Mesendoderm (in vitro differentiated cells): Measurements from ENCODE around the gene CDKN2AIPNL.

Source experiments
- DNase-seq: peaks from one replicate; pipeline ENCODE4 v3.0.0; 2013
- H2AK5ac ChIP-seq: 2 replicates; pipeline ENCODE4 v1.6.1; 2013; ENCODE audit warnings: low read length, inconsistent platforms
- H2BK120ac ChIP-seq: 2 replicates; pipeline ENCODE4 v1.6.1; 2013; ENCODE audit warnings: low read depth, mild to moderate bottlenecking, low read length, moderate library complexity, mixed read lengths
- H2BK15ac ChIP-seq: replicated peaks from 2 replicates; pipeline ENCODE4 v1.6.1; 2013; ENCODE audit warnings: low read depth, mild to moderate bottlenecking, moderate library complexity
- H2BK5ac ChIP-seq: 2 replicates; pipeline ENCODE4 v1.6.1; 2013; ENCODE audit warnings: low read length, inconsistent platforms
- H3K18ac ChIP-seq: 2 replicates; pipeline ENCODE4 v1.6.1; 2013; ENCODE audit warnings: mild to moderate bottlenecking, low read length, mixed read lengths
- H3K23ac ChIP-seq: one replicate; pipeline ENCODE4 v1.6.1; 2013; ENCODE audit warnings: low read length
- H3K27ac ChIP-seq: 2 replicates; pipeline ENCODE4 v1.5.1; 2013; ENCODE audit warnings: low read depth, mild to moderate bottlenecking, inconsistent platforms, low read length, moderate library complexity
- H3K27me3 ChIP-seq: 2 replicates; pipeline ENCODE4 v1.6.1; 2013; ENCODE audit warnings: low read length, control low read depth, mild to moderate bottlenecking, inconsistent platforms; ENCODE audit not compliant: insufficient read depth, poor library complexity
- H3K36me3 ChIP-seq: 2 replicates; pipeline ENCODE4 v1.6.1; 2013; ENCODE audit warnings: low read length, inconsistent platforms; ENCODE audit not compliant: control insufficient read depth, insufficient read depth
- H3K4ac ChIP-seq: one replicate; pipeline ENCODE4 v1.6.1; 2013; ENCODE audit warnings: low read depth, mild to moderate bottlenecking, low read length, moderate library complexity
- H3K4me1 ChIP-seq: 2 replicates; pipeline ENCODE4 v1.6.1; 2013; ENCODE audit warnings: low read depth, low read length, inconsistent platforms; ENCODE audit not compliant: control insufficient read depth
- H3K4me2 ChIP-seq: 2 replicates; pipeline ENCODE4 v1.6.1; 2013; ENCODE audit warnings: low read length
- H3K4me3 ChIP-seq: 2 replicates; pipeline ENCODE4 v1.5.1; 2013; ENCODE audit warnings: mild to moderate bottlenecking, low read length
- H3K56ac ChIP-seq: one replicate; pipeline ENCODE4 v1.6.1; 2013; ENCODE audit warnings: low read length
- H3K79me1 ChIP-seq: 2 replicates; pipeline ENCODE4 v1.6.1; 2013; ENCODE audit warnings: low read length, inconsistent platforms
- H3K79me2 ChIP-seq: 2 replicates; pipeline ENCODE4 v1.6.1; 2013; ENCODE audit warnings: mild to moderate bottlenecking, low read length; ENCODE audit not compliant: control insufficient read depth, insufficient read depth
- H3K9ac ChIP-seq: 2 replicates; pipeline ENCODE4 v1.6.1; 2013; ENCODE audit warnings: low read length, inconsistent platforms
- H4K5ac ChIP-seq: one replicate; pipeline ENCODE4 v1.6.1; 2013; ENCODE audit warnings: low read length
- H4K8ac ChIP-seq: one replicate; pipeline ENCODE4 v1.6.1; 2013; ENCODE audit warnings: low read depth, mild to moderate bottlenecking, control low read depth, low read length, moderate library complexity
- WGBS: extraction: QIAGEN DNeasy Blood & Tissue Kit; methylation state at CpG from one replicate; pipeline ENCODE4 v1.1.7; 2013; ENCODE audit warnings: low lambda C conversion rate, missing lambda C conversion rate; ENCODE audit not compliant: insufficient coverage; ENCODE audit errors: extremely low coverage; 5-methylcytosine and 5-hydroxymethylcytosine counted together

The CDKN2AIPNL gene

DNA sequence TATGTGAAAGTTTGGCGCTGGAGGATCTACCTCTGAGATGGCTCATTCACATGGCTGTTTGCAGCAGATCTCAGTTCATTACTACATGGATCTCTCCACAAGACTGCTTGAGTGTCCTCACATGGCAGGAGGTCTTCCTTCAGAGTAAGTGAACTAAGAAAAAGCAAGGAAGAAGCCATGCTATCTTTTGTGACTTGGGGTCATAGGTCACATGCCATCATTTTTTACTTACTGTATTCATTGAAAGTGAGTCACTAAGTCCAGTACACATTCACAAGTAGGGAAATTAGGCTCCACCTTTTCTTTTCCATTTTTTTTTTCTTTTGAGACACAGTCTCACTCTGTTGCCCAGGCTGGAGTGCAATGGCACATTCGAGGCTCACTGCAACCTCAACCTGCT is 8.7 kb upstream of the CDKN2AIPNL start:
- Histone ChIP-seq H4K5ac (no peak overlapping the region), H2BK120ac (no peak overlapping the region), H3K56ac (no peak overlapping the region), H3K9ac (no peak overlapping the region), H3K27ac (no peak overlapping the region), H2AK5ac (no peak overlapping the region), H3K4me3 (no peak overlapping the region), H3K4ac (no peak overlapping the region), H2BK15ac (no peak overlapping the region), H3K18ac (no peak overlapping the region), H2BK5ac (no peak overlapping the region), H3K4me1 (no peaks in the 10 kb centered on the region), H3K23ac (no peak overlapping the region), H3K79me2 (no peaks in the 10 kb centered on the region), H3K79me1 (no peaks in the 10 kb centered on the region), H3K36me3 (no peaks in the 10 kb centered on the region), H4K8ac (no peak overlapping the region), H3K27me3 (no peaks in the 10 kb centered on the region), H3K4me2 (no peak overlapping the region)
- WGBS: no CpG with 5 or more reads among the region's 2 CpGs
- no peak for DNase-seq

- no CpG with 5 or more reads among the region's 3 CpGs for WGBS
- Histone ChIP-seq H3K4ac (no peak overlapping the region), H3K4me2 (no peak overlapping the region), H2BK15ac (no peak overlapping the region), H4K5ac (no peak overlapping the region), H3K4me3 (no peak overlapping the region), H3K27me3 (no peaks in the 10 kb centered on the region), H3K9ac (no peak overlapping the region), H2BK5ac (no peak overlapping the region), H4K8ac (no peak overlapping the region), H3K56ac (no peak overlapping the region), H3K27ac (no peak overlapping the region), H3K79me2 (no peaks in the 10 kb centered on the region), H3K79me1 (no peaks in the 10 kb centered on the region), H3K23ac (no peak overlapping the region), H2BK120ac (no peak overlapping the region), H3K4me1 (peaks cover 1% of the 10 kb centered on the region), H3K36me3 (no peaks in the 10 kb centered on the region), H2AK5ac (no peak overlapping the region), H3K18ac (no peak overlapping the region)
- DNase-seq: no peak
Observed at GRCh38 chr5:134418958-134419357, 7.3 kb upstream of the CDKN2AIPNL start.

DNA sequence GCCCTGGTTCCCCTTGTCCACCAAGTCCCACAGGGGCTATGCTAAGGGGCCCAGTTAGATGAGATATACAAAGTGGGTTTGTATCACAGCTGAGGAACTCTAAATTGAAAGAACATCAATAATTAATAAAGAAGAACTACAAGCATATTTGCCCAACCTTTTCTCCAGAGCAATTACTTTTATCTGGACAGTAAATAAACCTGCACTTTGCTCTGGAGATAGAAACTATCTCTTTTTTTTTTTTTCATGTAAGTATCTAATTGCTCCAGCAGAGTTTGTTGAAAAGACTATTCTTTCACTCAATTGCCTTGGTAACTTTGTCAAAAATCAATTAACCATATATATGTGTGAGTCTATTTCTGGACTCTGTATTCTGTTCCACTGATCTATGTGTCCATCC is 6.0 kb upstream of the CDKN2AIPNL start:
- no peak overlapping the region for H3K23ac ChIP-seq
- no peak overlapping the region for H3K9ac ChIP-seq
- no peaks in the 10 kb centered on the region for H3K79me1 ChIP-seq
- H3K18ac ChIP-seq: no peak overlapping the region
- H3K36me3 ChIP-seq: no peaks in the 10 kb centered on the region
- H2BK15ac ChIP-seq: no peak overlapping the region
- H2AK5ac ChIP-seq: no peak overlapping the region
- H3K4me3 ChIP-seq: no peak overlapping the region
- no peaks in the 10 kb centered on the region for H3K27me3 ChIP-seq
- H2BK120ac ChIP-seq: no peak overlapping the region
- H3K79me2 ChIP-seq: no peaks in the 10 kb centered on the region
- no peak overlapping the region for H4K8ac ChIP-seq
- no peak overlapping the region for H4K5ac ChIP-seq
- DNase-seq: no peak
- H3K4me2 ChIP-seq: no peak overlapping the region
- no peak overlapping the region for H3K56ac ChIP-seq
- H3K4me1 ChIP-seq: peaks cover 2% of the 10 kb centered on the region
- no peak overlapping the region for H3K4ac ChIP-seq
- no peak overlapping the region for H2BK5ac ChIP-seq
- H3K27ac ChIP-seq: no peak overlapping the region

GRCh38 chr5:134413046-134413445 is 1.4 kb upstream of the CDKN2AIPNL start:
- Histone ChIP-seq H3K79me2 (peaks cover 10% of the 10 kb centered on the region), H3K4me2 (no peak overlapping the region), H3K23ac (no peak overlapping the region), H3K56ac (no peak overlapping the region), H2AK5ac (peak overlapping the region; percentile 27), H2BK15ac (no peak overlapping the region), H2BK120ac (no peak overlapping the region), H3K36me3 (no peaks in the 10 kb centered on the region), H4K8ac (no peak overlapping the region), H2BK5ac (no peak overlapping the region), H3K27ac (no peak overlapping the region), H3K4me1 (peaks cover 12% of the 10 kb centered on the region), H3K27me3 (no peaks in the 10 kb centered on the region), H3K4me3 (no peak overlapping the region), H4K5ac (no peak overlapping the region), H3K4ac (no peak overlapping the region), H3K9ac (no peak overlapping the region), H3K79me1 (peaks cover 6% of the 10 kb centered on the region), H3K18ac (no peak overlapping the region)
- no peak for DNase-seq
- WGBS: no CpG with 5 or more reads among the region's 2 CpGs

- peaks cover 10% of the 10 kb centered on the region for H3K79me2 ChIP-seq
- no peak overlapping the region for H4K5ac ChIP-seq
- no peak overlapping the region for H3K23ac ChIP-seq
- no peak overlapping the region for H2BK120ac ChIP-seq
- peak overlapping the region; percentile 32 for H3K18ac ChIP-seq
- no peak overlapping the region for H2BK15ac ChIP-seq
- no peak overlapping the region for H2BK5ac ChIP-seq
- no peaks in the 10 kb centered on the region for H3K27me3 ChIP-seq
- H3K4me3 ChIP-seq: peak overlapping the region; percentile 93
- peak overlapping the region; percentile 95 for H3K9ac ChIP-seq
- WGBS: no CpG with 5 or more reads among the region's 9 CpGs
- no peaks in the 10 kb centered on the region for H3K36me3 ChIP-seq
- no peak for DNase-seq
- peak overlapping the region; percentile 73 for H3K27ac ChIP-seq
- peaks cover 12% of the 10 kb centered on the region for H3K4me1 ChIP-seq
- peaks cover 6% of the 10 kb centered on the region for H3K79me1 ChIP-seq
- peak overlapping the region; percentile 95 for H3K56ac ChIP-seq
- peak overlapping the region; percentile 77 for H3K4me2 ChIP-seq
- H3K4ac ChIP-seq: no peak overlapping the region
- peak overlapping the region; percentile 62 for H2AK5ac ChIP-seq
- H4K8ac ChIP-seq: peak overlapping the region; percentile 87
Observed at GRCh38 chr5:134411228-134411545, 494 bp downstream of the CDKN2AIPNL start.

DNA sequence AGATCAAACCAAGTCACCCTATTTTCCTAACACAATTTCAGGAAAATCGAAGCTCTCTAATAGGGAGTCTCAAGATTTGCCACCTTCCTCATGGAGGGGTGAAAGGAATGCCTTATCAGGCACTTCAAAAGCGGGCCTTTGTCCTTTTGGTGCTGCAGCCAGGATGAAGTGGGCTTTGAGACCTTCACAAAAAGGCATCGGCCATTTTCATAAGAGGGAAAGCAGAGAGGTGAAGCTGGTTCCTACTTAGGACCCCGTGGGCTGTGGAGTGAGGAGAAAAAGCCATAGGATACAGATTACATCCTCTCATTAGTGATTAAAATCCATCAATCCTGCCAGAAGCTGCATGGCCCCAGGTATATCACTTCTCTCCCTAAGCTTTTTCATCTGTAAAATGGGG is 859 bp downstream of the CDKN2AIPNL start:
- no peak overlapping the region for H2BK5ac ChIP-seq
- H3K4ac ChIP-seq: no peak overlapping the region
- peak overlapping the region; percentile 77 for H3K4me2 ChIP-seq
- no peak overlapping the region for H2BK15ac ChIP-seq
- no peak overlapping the region for H3K23ac ChIP-seq
- peak overlapping the region; percentile 95 for H3K56ac ChIP-seq
- H2AK5ac ChIP-seq: no peak overlapping the region
- peak overlapping the region; percentile 95 for H3K9ac ChIP-seq
- no peaks in the 10 kb centered on the region for H3K27me3 ChIP-seq
- no peak overlapping the region for H4K5ac ChIP-seq
- peak overlapping the region; percentile 93 for H3K4me3 ChIP-seq
- no CpG with 5 or more reads among the region's 4 CpGs for WGBS
- no peak overlapping the region for H3K27ac ChIP-seq
- peaks cover 12% of the 10 kb centered on the region for H3K4me1 ChIP-seq
- H3K36me3 ChIP-seq: no peaks in the 10 kb centered on the region
- no peak overlapping the region for H2BK120ac ChIP-seq
- peaks cover 6% of the 10 kb centered on the region for H3K79me1 ChIP-seq
- no peak overlapping the region for H4K8ac ChIP-seq
- H3K79me2 ChIP-seq: peaks cover 10% of the 10 kb centered on the region
- DNase-seq: no peak
- no peak overlapping the region for H3K18ac ChIP-seq
